Muscle layer of colon (tissue), 2 donors: ENCODE data around the gene CD160.
"Not testable (repeated sequence)": the region's sequence is repeated elsewhere in the genome, so short reads cannot be mapped to it uniquely, and the experiment has no call there.

Source experiments
- H3K27ac ChIP-seq: one replicate; pipeline ENCODE4 v1.7.0; 2013; ENCODE audit warnings: low read depth, mild to moderate bottlenecking, low read length, moderate library complexity
- H3K27me3 ChIP-seq, 2 donors: one replicate each; pipeline ENCODE4 v1.7.0; 2013; ENCODE audit warnings: low read length in 2 of 2, mild to moderate bottlenecking in 2 of 2; ENCODE audit not compliant: insufficient read depth in 2 of 2, control insufficient read depth in 1 of 2
- H3K36me3 ChIP-seq: one replicate; pipeline ENCODE4 v1.7.0; 2013; ENCODE audit warnings: mild to moderate bottlenecking, low read length; ENCODE audit not compliant: insufficient read depth
- H3K4me1 ChIP-seq: one replicate; pipeline ENCODE4 v1.7.0; 2013; ENCODE audit warnings: mild to moderate bottlenecking, low read length; ENCODE audit not compliant: insufficient read depth
- H3K4me3 ChIP-seq, 2 donors: one replicate each; pipeline ENCODE4 v1.7.0; 2013; ENCODE audit warnings: low read length in 2 of 2, low read depth in 1 of 2, mild to moderate bottlenecking in 1 of 2, moderate library complexity in 1 of 2
- H3K9ac ChIP-seq: one replicate; pipeline ENCODE4 v1.7.0; 2013; ENCODE audit warnings: low read length
- H3K9me3 ChIP-seq: one replicate; pipeline ENCODE4 v1.7.0; 2013; ENCODE audit warnings: mild to moderate bottlenecking, low read length
- donor health status: abdominal sarcoma.
- donor health status: Adenocarcinoma of cecum.

CD160 gene

GRCh38 chr1:145719230-145720079 is at the start of gene CD160:
Gene CD160 (plus strand): TSS chr1:145719499. CDS start chr1:145728328, 8,829 bp downstream.
- Histone ChIP-seq H3K9me3 (no peaks in the 10 kb centered on the region), H3K4me1 (peaks cover 12% of the 10 kb centered on the region), H3K36me3 (no peaks in the 10 kb centered on the region), H3K27me3 (no peaks in the 10 kb centered on the region), H3K4me3 (no peak within 1 kb of the TSS), H3K9ac (no peak within 1 kb of the TSS), H3K27ac (no peak within 1 kb of the TSS)

GRCh38 chr1:145670995-145671745 is 48.1 kb upstream of the CD160 start:
- not testable (repeated sequence) for H3K9ac ChIP-seq, H3K4me1 ChIP-seq, H3K36me3 ChIP-seq, H3K4me3 ChIP-seq, H3K27me3 ChIP-seq, H3K27ac ChIP-seq, H3K9me3 ChIP-seq

- H3K36me3 ChIP-seq, H3K9ac ChIP-seq, H3K9me3 ChIP-seq, H3K27ac ChIP-seq, H3K4me1 ChIP-seq, H3K4me3 ChIP-seq, H3K27me3 ChIP-seq: not testable (repeated sequence)
Measured at GRCh38 chr1:145673217-145673616, 46.1 kb upstream of the CD160 start.

GRCh38 chr1:145684858-145685257 is 34.4 kb upstream of the CD160 start:
- not testable (repeated sequence) for H3K4me1 ChIP-seq, H3K27me3 ChIP-seq, H3K4me3 ChIP-seq, H3K36me3 ChIP-seq, H3K9ac ChIP-seq, H3K27ac ChIP-seq, H3K9me3 ChIP-seq

- not testable (repeated sequence) for H3K27ac ChIP-seq, H3K9me3 ChIP-seq, H3K36me3 ChIP-seq, H3K4me3 ChIP-seq, H3K4me1 ChIP-seq, H3K9ac ChIP-seq, H3K27me3 ChIP-seq
Measured at GRCh38 chr1:145686078-145686477, 33.2 kb upstream of the CD160 start.

GRCh38 chr1:145688328-145688727 is 31.0 kb upstream of the CD160 start:
- no peak overlapping the region for H3K27ac ChIP-seq
- no peaks in the 10 kb centered on the region for H3K27me3 ChIP-seq
- no peaks in the 10 kb centered on the region for H3K36me3 ChIP-seq
- no peak overlapping the region for H3K9ac ChIP-seq
- no peak overlapping the region for H3K4me3 ChIP-seq
- no peaks in the 10 kb centered on the region for H3K9me3 ChIP-seq
- peaks cover 6% of the 10 kb centered on the region for H3K4me1 ChIP-seq

- H3K4me3 ChIP-seq, result no peak overlapping the region
- H3K27me3 ChIP-seq, result no peaks in the 10 kb centered on the region
- no peaks in the 10 kb centered on the region for H3K9me3 ChIP-seq
- H3K4me1 ChIP-seq, result peaks cover 6% of the 10 kb centered on the region
- H3K36me3 ChIP-seq, result no peaks in the 10 kb centered on the region
- H3K27ac ChIP-seq, result no peak overlapping the region
- H3K9ac ChIP-seq, result no peak overlapping the region
Measured at GRCh38 chr1:145688924-145689323, 30.4 kb upstream of the CD160 start.

GRCh38 chr1:145689922-145690321 is 29.4 kb upstream of the CD160 start:
- Histone ChIP-seq H3K27me3 (no peaks in the 10 kb centered on the region), H3K36me3 (no peaks in the 10 kb centered on the region), H3K27ac (no peak overlapping the region), H3K4me1 (peaks cover 6% of the 10 kb centered on the region), H3K9me3 (no peaks in the 10 kb centered on the region), H3K4me3 (no peak overlapping the region), H3K9ac (no peak overlapping the region)

- H3K27ac ChIP-seq, result no peak overlapping the region
- H3K4me1 ChIP-seq, result peaks cover 6% of the 10 kb centered on the region
- no peaks in the 10 kb centered on the region for H3K9me3 ChIP-seq
- no peaks in the 10 kb centered on the region for H3K27me3 ChIP-seq
- no peak overlapping the region for H3K4me3 ChIP-seq
- no peaks in the 10 kb centered on the region for H3K36me3 ChIP-seq
- no peak overlapping the region for H3K9ac ChIP-seq
Measured at GRCh38 chr1:145690587-145691558, 28.4 kb upstream of the CD160 start.

GRCh38 chr1:145692785-145693443 is 26.4 kb upstream of the CD160 start:
- Histone ChIP-seq H3K9me3 (no peaks in the 10 kb centered on the region), H3K4me3 (no peak overlapping the region), H3K36me3 (no peaks in the 10 kb centered on the region), H3K27me3 (no peaks in the 10 kb centered on the region), H3K27ac (no peak overlapping the region), H3K9ac (no peak overlapping the region), H3K4me1 (peaks cover 6% of the 10 kb centered on the region)
